ENCODE measurements around the gene ANXA6. TPM values are rescaled to one million over a fixed set of nuclear protein-coding genes. Genes with fewer than 3 reads are reported as not detected.

The ANXA6 gene
- total RNA-seq, 1 experiment from 2014 or later = 95.9 TPM

DNA sequence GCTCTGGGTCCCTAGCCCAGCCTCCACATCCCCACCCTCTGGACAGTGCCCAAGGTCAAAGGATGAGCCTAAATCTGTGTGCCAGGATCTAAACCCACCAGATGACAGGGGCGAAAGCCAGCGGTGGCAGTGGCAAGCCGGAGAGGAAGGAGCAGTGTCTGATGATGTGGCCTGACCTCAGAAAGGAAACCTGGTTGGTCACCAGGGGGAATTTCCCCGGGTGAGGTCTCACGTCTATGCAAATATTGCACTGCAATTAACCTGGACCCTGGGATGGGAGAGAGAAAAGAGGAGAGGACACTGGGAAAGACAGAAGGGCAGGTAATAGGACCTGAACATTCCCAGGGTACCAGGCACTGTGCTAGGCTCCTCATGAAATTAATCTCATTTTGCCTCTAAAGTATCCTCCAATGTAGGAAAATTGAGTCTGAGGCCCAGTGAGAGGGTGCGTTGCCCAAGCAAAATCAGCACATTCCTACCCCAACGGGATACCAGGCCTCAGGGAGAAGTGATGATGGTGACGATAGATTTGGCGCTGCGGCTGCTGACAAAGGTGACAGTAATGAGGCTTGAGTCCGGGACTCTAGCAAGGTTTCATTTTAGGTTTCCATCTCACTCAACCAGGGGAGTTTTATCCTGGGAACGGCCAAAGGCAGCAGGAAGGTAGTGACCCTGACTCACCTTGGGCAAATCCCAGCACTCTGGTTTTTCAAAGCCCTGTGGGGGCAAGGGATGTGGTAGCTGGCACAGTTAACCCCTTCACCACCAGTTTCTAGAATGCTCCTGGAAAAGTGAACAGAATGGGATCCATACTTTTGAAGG, 63.3 kb downstream of the ANXA6 start:
- ChIA-PET POLR2A (ENCODE audit: low non-redundant PET) (no interaction called here), CTCF (no interaction called here)
- TF ChIP-seq, protein P1, sequence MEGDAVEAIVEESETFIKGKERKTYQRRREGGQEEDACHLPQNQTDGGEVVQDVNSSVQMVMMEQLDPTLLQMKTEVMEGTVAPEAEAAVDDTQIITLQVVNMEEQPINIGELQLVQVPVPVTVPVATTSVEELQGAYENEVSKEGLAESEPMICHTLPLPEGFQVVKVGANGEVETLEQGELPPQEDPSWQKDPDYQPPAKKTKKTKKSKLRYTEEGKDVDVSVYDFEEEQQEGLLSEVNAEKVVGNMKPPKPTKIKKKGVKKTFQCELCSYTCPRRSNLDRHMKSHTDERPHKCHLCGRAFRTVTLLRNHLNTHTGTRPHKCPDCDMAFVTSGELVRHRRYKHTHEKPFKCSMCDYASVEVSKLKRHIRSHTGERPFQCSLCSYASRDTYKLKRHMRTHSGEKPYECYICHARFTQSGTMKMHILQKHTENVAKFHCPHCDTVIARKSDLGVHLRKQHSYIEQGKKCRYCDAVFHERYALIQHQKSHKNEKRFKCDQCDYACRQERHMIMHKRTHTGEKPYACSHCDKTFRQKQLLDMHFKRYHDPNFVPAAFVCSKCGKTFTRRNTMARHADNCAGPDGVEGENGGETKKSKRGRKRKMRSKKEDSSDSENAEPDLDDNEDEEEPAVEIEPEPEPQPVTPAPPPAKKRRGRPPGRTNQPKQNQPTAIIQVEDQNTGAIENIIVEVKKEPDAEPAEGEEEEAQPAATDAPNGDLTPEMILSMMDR (conservative IDR thresholded peaks at IDR 0.05; ENCODE audit: low read depth, low read length) = no peak
- TF ChIP-seq EZH2 (IDR thresholded peaks at IDR 0.05; ENCODE audit: borderline replicate concordance, low read depth, low read length, poor library complexity, severe bottlenecking) = no peak
- intact Hi-C loops (cut with micrococcal nuclease; ENCODE audit: unreplicated experiment) = no loop called here
- Histone ChIP-seq H3K27ac (ENCODE audit: low read depth, low read length, poor library complexity, severe bottlenecking) (no peak overlapping the region), H3K4me3 (ENCODE audit: low read depth, low read length, poor library complexity, severe bottlenecking) (no peak overlapping the region), H3K4me1 (ENCODE audit: insufficient read depth, low read length, poor library complexity, severe bottlenecking) (peaks cover 8% of the 10 kb centered on the region), H3K9me3 (ENCODE audit: low read depth, low read length, poor library complexity, severe bottlenecking) (no peaks in the 10 kb centered on the region), H3K36me3 (ENCODE audit: insufficient read depth, low read length, poor library complexity, severe bottlenecking) (no peaks in the 10 kb centered on the region), H3K27me3 (replicated peaks; ENCODE audit: insufficient read depth, low read depth, low read length, poor library complexity) (no peaks in the 10 kb centered on the region)
- DNase-seq (ENCODE audit: low spot score) = no peak
- BruUV-seq (replicated peaks) = no TSS peak

DNA sequence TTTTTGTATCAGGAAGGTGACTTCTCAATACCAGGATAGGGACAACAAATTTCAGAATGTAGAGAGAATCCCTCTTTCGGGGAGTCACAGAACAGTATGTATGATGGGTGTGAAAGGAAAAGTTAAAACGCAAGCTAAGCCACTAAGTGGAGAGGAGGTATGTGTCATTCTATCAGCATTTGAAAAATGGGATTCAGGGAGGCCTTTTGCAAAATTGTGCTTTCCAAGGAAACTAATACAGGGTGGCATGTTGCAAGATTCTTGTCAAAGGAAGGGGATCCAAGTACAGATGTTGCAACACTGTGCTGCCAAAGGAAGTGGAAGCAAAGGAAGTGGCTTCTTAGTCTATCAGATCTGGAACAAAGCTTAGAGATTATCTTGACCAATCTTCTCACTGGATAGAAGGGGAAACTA, 64.1 kb downstream of the ANXA6 start:
- POLR2A ChIA-PET (ENCODE audit: low non-redundant PET) = no interaction called here
- no TSS peak for BruUV-seq (replicated peaks)
- intact Hi-C loops (cut with micrococcal nuclease; ENCODE audit: unreplicated experiment) = no loop called here

DNA sequence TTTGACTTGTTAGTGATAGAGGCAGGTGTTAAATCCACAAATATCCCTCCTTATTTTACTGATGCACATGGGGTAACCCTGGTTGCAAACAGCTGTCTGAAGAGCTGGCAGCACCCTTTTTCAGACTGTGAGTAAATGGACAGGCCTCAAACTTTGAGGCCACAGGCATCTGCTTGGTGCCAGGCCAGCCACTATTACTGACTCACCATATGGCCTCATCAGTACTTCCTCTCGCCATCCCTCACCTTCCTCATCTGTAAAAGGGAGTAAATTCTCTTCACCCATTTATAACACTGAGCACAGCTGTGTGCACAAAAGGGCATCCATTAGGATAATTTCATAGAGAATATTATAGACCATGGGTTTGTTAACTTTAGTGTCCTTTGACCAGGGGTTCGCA, 64.8 kb downstream of the ANXA6 start:
- ChIA-PET POLR2A (ENCODE audit: low non-redundant PET) (no interaction called here), CTCF (no interaction called here)
- BruUV-seq (replicated peaks) = no TSS peak
- no peak for TF ChIP-seq EZH2 (IDR thresholded peaks at IDR 0.05; ENCODE audit: borderline replicate concordance, low read depth, low read length, poor library complexity, severe bottlenecking)
- TF ChIP-seq, protein P1 (conservative IDR thresholded peaks at IDR 0.05; ENCODE audit: low read depth, low read length) = no peak
- H3K27me3 ChIP-seq (replicated peaks; ENCODE audit: insufficient read depth, low read depth, low read length, poor library complexity) = no peaks in the 10 kb centered on the region
- H3K36me3 ChIP-seq (ENCODE audit: insufficient read depth, low read length, poor library complexity, severe bottlenecking) = no peaks in the 10 kb centered on the region
- no peak overlapping the region for H3K4me3 ChIP-seq (ENCODE audit: low read depth, low read length, poor library complexity, severe bottlenecking)
- peaks cover 8% of the 10 kb centered on the region for H3K4me1 ChIP-seq (ENCODE audit: insufficient read depth, low read length, poor library complexity, severe bottlenecking)
- intact Hi-C loops (cut with micrococcal nuclease; ENCODE audit: unreplicated experiment) = no loop called here
- H3K9me3 ChIP-seq (ENCODE audit: low read depth, low read length, poor library complexity, severe bottlenecking) = no peaks in the 10 kb centered on the region
- no peak overlapping the region for H3K27ac ChIP-seq (ENCODE audit: low read depth, low read length, poor library complexity, severe bottlenecking)
- DNase-seq (ENCODE audit: low spot score) = no peak

More for the DNA sequence above, 64.1 kb downstream of the ANXA6 start:
- H3K27me3 ChIP-seq (replicated peaks; ENCODE audit: insufficient read depth, low read depth, low read length, poor library complexity) = no peaks in the 10 kb centered on the region
- H3K36me3 ChIP-seq (ENCODE audit: insufficient read depth, low read length, poor library complexity, severe bottlenecking) = no peaks in the 10 kb centered on the region
- peaks cover 8% of the 10 kb centered on the region for H3K4me1 ChIP-seq (ENCODE audit: insufficient read depth, low read length, poor library complexity, severe bottlenecking)
- H3K27ac ChIP-seq (ENCODE audit: low read depth, low read length, poor library complexity, severe bottlenecking) = no peak overlapping the region
- CTCF ChIA-PET = no interaction called here
- no peaks in the 10 kb centered on the region for H3K9me3 ChIP-seq (ENCODE audit: low read depth, low read length, poor library complexity, severe bottlenecking)
- H3K4me3 ChIP-seq (ENCODE audit: low read depth, low read length, poor library complexity, severe bottlenecking) = no peak overlapping the region
- DNase-seq (ENCODE audit: low spot score) = peak; percentile 37
- TF ChIP-seq, protein P1 (conservative IDR thresholded peaks at IDR 0.05; ENCODE audit: low read depth, low read length) = no peak
- TF ChIP-seq EZH2 (IDR thresholded peaks at IDR 0.05; ENCODE audit: borderline replicate concordance, low read depth, low read length, poor library complexity, severe bottlenecking) = no peak

All from A673 (cell line).